Activated CD8-positive, alpha-beta memory T cell treated with anti-CD3 and anti-CD28 coated beads, Interleukin-2, amount 50 U/mL, for 48 hours (primary cell): ENCODE results near the gene RSPH1.

Source experiments
- DNase-seq: peaks from one replicate; pipeline ENCODE4 v3.0.0-alpha.2; 2020

The RSPH1 gene

DNA sequence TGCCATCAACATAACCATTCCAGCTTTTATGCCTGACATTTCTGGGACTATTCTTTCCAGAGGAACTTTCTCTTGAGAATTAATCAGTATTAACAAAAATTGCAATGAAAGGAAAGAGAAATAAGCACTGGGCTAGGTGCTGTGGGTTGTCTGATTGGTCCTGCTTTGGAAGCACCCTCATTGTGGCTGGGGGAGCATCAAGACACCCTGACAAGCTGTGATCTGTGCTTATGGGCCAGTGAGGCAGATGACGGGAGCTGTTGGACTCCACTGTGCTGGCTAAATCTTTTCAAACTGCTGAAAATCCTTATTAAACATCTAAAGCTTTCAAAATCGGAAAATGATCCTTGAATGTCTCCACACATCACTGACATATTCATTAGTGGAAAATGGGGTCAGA lies 72.3 kb downstream of the RSPH1 start:
- peak; percentile 53 for DNase-seq

DNA sequence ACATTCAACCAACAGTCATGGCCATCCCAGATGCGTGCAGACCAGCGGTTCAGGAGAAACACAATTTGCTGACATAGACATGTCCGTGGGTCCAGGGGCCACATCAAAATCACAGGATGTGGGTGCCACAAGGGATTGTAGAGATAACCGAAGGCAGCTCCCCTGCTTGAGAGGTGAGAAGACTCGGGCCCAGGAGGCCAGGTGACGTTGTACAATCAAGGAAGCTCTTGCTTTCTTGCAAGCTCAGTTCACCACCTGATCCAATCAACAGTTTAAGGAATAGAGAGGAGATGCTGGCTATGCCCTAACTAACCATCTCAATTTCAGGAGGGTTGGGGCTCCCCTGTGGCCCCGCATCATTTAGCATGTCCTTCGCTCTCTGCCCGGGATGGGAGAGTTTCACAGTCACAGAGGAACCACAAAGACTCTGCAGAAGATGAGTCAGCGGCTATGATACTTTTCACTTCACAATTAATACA lies 72.8 kb downstream of the RSPH1 start:
- DNase-seq, result peak; percentile 76
